ENCODE measurements around the gene TRIM8. TPM values are rescaled to one million over a fixed set of nuclear protein-coding genes. Genes with fewer than 3 reads are reported as not detected.

The TRIM8 gene
- total RNA-seq, 1 experiment from 2014 or later = 36.3 TPM

- no peak for TF ChIP-seq ZBTB43 (CRISPR knock-in tag; IDR thresholded peaks at IDR 0.05)
- no peak for TF ChIP-seq ZNF396 (CRISPR knock-in tag; IDR thresholded peaks at IDR 0.05; ENCODE audit: borderline replicate concordance)
- no peak for TF ChIP-seq NFYB (CRISPR knock-in tag; conservative IDR thresholded peaks at IDR 0.05; ENCODE audit: low read depth)
- TF ChIP-seq, protein P1, sequence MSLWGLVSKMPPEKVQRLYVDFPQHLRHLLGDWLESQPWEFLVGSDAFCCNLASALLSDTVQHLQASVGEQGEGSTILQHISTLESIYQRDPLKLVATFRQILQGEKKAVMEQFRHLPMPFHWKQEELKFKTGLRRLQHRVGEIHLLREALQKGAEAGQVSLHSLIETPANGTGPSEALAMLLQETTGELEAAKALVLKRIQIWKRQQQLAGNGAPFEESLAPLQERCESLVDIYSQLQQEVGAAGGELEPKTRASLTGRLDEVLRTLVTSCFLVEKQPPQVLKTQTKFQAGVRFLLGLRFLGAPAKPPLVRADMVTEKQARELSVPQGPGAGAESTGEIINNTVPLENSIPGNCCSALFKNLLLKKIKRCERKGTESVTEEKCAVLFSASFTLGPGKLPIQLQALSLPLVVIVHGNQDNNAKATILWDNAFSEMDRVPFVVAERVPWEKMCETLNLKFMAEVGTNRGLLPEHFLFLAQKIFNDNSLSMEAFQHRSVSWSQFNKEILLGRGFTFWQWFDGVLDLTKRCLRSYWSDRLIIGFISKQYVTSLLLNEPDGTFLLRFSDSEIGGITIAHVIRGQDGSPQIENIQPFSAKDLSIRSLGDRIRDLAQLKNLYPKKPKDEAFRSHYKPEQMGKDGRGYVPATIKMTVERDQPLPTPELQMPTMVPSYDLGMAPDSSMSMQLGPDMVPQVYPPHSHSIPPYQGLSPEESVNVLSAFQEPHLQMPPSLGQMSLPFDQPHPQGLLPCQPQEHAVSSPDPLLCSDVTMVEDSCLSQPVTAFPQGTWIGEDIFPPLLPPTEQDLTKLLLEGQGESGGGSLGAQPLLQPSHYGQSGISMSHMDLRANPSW (CRISPR knock-in tag; conservative IDR thresholded peaks at IDR 0.05; ENCODE audit: low read depth) = no peak
- TF ChIP-seq ZNF423 (CRISPR knock-in tag; IDR thresholded peaks at IDR 0.05) = peak; percentile 63; the same call in 1 of the 2 replicates
- no peak for TF ChIP-seq NFATC4 (CRISPR knock-in tag; IDR thresholded peaks at IDR 0.05)
- no peak for TF ChIP-seq AFF4 (CRISPR knock-in tag; IDR thresholded peaks at IDR 0.05; ENCODE audit: borderline replicate concordance)
- no peak for TF ChIP-seq CREB1 (CRISPR knock-in tag; IDR thresholded peaks at IDR 0.05)
- no peak for TF ChIP-seq HMGA2 (CRISPR knock-in tag; IDR thresholded peaks at IDR 0.05)
- TF ChIP-seq, protein P2, sequence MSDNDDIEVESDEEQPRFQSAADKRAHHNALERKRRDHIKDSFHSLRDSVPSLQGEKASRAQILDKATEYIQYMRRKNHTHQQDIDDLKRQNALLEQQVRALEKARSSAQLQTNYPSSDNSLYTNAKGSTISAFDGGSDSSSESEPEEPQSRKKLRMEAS (CRISPR knock-in tag; IDR thresholded peaks at IDR 0.05) = no peak
- TF ChIP-seq ZNF671 (CRISPR knock-in tag; IDR thresholded peaks at IDR 0.05) = no peak
- TF ChIP-seq RORB (CRISPR knock-in tag; IDR thresholded peaks at IDR 0.05) = no peak
These were observed 28.9 kb upstream of the TRIM8 start (continued) for GRCh38 chr10:102615361-102615760.

DNA sequence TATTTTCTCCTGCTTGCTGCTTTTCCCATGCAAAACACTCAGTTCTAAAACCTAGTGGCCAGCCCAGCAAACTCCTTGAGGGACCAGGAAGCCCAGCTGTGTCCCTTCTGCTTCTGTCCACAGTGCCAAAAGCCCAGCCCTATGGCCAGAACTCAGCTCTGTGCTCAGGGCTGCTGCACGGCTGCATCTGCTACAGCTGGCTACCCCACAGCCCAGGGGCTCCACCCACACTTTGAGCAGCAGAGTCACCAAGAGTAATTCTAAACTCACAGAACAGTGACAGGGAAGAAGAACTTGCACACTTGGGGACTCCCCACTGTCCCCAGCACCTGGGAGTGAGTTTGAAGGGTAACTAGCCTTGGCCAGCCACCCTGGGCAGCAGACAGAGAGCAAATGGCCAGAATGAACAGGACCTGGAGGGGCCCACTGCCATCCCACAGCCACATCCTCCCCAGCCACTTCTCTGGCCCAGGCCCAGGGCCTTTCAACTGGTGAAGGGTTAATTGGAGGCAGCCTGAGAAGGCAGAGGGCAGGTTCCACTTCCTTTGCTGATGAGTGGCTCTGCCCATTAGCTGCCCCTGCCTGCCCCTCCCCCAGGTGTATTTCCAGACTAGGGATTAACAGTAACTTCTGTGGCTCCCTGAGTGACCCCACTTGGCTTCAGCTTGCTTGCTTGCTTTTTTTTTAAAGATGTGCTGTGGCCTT is 28.1 kb upstream of the TRIM8 start:
- no peak overlapping the region for H3K27ac Mint-ChIP-seq
- no peak for DNase-seq (ENCODE audit: low spot score)

More for the DNA sequence above, 28.1 kb upstream of the TRIM8 start:
- ChIA-PET POLR2A (no interaction called here), CTCF (interaction anchor here (0.6 to 4.9 kb wide), 17 partner anchors 10 to 386 kb away, joined by 3 to 41 read pairs (median 7); partner anchors contain the start of genes SUFU and TRIM8)
- H3K9me3 Mint-ChIP-seq = no peaks in the 10 kb centered on the region
- no peaks in the 10 kb centered on the region for H3K27me3 Mint-ChIP-seq (ENCODE audit: low read depth)
- H3K36me3 Mint-ChIP-seq = no peaks in the 10 kb centered on the region; the same call in 1 of the 2 replicates
- peaks cover 8% of the 10 kb centered on the region for H3K4me1 Mint-ChIP-seq
- no peak for ATAC-seq
- TF ChIP-seq, protein P3, sequence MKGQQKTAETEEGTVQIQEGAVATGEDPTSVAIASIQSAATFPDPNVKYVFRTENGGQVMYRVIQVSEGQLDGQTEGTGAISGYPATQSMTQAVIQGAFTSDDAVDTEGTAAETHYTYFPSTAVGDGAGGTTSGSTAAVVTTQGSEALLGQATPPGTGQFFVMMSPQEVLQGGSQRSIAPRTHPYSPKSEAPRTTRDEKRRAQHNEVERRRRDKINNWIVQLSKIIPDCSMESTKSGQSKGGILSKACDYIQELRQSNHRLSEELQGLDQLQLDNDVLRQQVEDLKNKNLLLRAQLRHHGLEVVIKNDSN (CRISPR knock-in tag; IDR thresholded peaks at IDR 0.05) = no peak
- no peak for TF ChIP-seq ZNF219 (CRISPR knock-in tag; IDR thresholded peaks at IDR 0.05; ENCODE audit: borderline replicate concordance)
- TF ChIP-seq SMAD4 (CRISPR knock-in tag; IDR thresholded peaks at IDR 0.05) = no peak
- no peak for TF ChIP-seq ERG (CRISPR knock-in tag; IDR thresholded peaks at IDR 0.05)
- no peak overlapping the region for H3K4me3 Mint-ChIP-seq

Measured in WTC11 (cell line).